Tibial artery (tissue), 4 donors: ENCODE results near the gene AFAP1L2.

Experiments used
- DNase-seq, 2 donors: peaks; one replicate each; pipeline ENCODE4 v3.0.0-alpha.2; 2019
- H3K27ac ChIP-seq, 2 donors: fragments of 200-600 bp; sonication (generic) in 1 of 2; 1 replicate in 1 of 2; 2 replicates in 1 of 2; pipeline ENCODE4 v1.5.1; 2018 to 2019; ENCODE audit warnings: mild to moderate bottlenecking in 1 of 2
- H3K27me3 ChIP-seq, 2 donors: fragments of 200-600 bp; sonication (generic) in 1 of 2; one replicate each; pipeline versions ENCODE4 v1.5.1 to v1.6.0; 2016 to 2019
- H3K36me3 ChIP-seq, 3 donors: fragments of 200-600 bp; sonication (generic) in 2 of 3; one replicate each; pipeline ENCODE4 v1.5.1; 2016 to 2019; ENCODE audit warnings: mild to moderate bottlenecking in 2 of 3
- H3K4me1 ChIP-seq, 4 donors: fragments of 200-600 bp; sonication (generic) in 2 of 4; 1 replicate in 3 of 4; 2 replicates in 1 of 4; pipeline ENCODE4 v1.5.1; 2016 to 2019
- H3K4me3 ChIP-seq, 2 donors: fragments of 200-600 bp; sonication (generic) in 1 of 2; 1 replicate in 1 of 2; 2 replicates in 1 of 2; pipeline ENCODE4 v1.5.1; 2018 to 2019; ENCODE audit warnings: mild to moderate bottlenecking in 2 of 2
- H3K9me3 ChIP-seq, 3 donors: fragments of 200-600 bp; sonication (generic) in 1 of 3; one replicate each; pipeline ENCODE4 v1.5.1; 2016 to 2019
- intact Hi-C: fragments of 100-400 bp; cut with DNase I; formaldehyde crosslinking; loops from one replicate; pipeline ENCODE4 v1.15.0; 2023; ENCODE audit warnings: low total_unique reads
- TF ChIP-seq, protein P1 (sequence below), 2 experiments: fragments of 200-600 bp in 1 of 2; fragments of 450-650 bp in 1 of 2; IDR thresholded peaks; one replicate each; pipeline ENCODE4 v1.5.1; 2017 to 2019; ENCODE audit warnings: antibody characterized with exemption in 2 of 2, mild to moderate bottlenecking in 1 of 2, moderate library complexity in 1 of 2

AFAP1L2 gene

GRCh38 chr10:114406455-114406854 is 2.2 kb upstream of the AFAP1L2 start:
- Histone ChIP-seq H3K36me3 (no peaks in the 10 kb centered on the region), H3K4me1 (peaks cover 0 to 34% (median 19%) of the 10 kb centered on the region in 4 donors), H3K4me3 (no peak overlapping the region), H3K9me3 (no peaks in the 10 kb centered on the region), H3K27me3 (peaks cover 0 to 14% of the 10 kb centered on the region in 2 donors), H3K27ac (no peak overlapping the region)
- no peak for DNase-seq
- intact Hi-C loops, result no loop called here
- TF ChIP-seq, protein P1, sequence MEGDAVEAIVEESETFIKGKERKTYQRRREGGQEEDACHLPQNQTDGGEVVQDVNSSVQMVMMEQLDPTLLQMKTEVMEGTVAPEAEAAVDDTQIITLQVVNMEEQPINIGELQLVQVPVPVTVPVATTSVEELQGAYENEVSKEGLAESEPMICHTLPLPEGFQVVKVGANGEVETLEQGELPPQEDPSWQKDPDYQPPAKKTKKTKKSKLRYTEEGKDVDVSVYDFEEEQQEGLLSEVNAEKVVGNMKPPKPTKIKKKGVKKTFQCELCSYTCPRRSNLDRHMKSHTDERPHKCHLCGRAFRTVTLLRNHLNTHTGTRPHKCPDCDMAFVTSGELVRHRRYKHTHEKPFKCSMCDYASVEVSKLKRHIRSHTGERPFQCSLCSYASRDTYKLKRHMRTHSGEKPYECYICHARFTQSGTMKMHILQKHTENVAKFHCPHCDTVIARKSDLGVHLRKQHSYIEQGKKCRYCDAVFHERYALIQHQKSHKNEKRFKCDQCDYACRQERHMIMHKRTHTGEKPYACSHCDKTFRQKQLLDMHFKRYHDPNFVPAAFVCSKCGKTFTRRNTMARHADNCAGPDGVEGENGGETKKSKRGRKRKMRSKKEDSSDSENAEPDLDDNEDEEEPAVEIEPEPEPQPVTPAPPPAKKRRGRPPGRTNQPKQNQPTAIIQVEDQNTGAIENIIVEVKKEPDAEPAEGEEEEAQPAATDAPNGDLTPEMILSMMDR (IDR thresholded peaks at IDR 0.05), result no peak

GRCh38 chr10:114405011-114405350 is 679 bp upstream of the AFAP1L2 start:
- H3K9me3 ChIP-seq, result no peaks in the 10 kb centered on the region

GRCh38 chr10:114403541-114404161 is 651 bp downstream of the AFAP1L2 start:
- Histone ChIP-seq H3K9me3 (no peaks in the 10 kb centered on the region), H3K36me3 (no peaks in the 10 kb centered on the region), H3K27ac (peak overlapping the region; percentile 66 to 70), H3K4me3 (peak overlapping the region; percentile 59 to 63), H3K27me3 (peaks cover 0 to 14% of the 10 kb centered on the region in 2 donors), H3K4me1 (peaks cover 0 to 51% (median 30%) of the 10 kb centered on the region in 4 donors)
- TF ChIP-seq, protein P1 (IDR thresholded peaks at IDR 0.05), result no peak
- intact Hi-C loops, result no loop called here
- DNase-seq, result no peak

More at GRCh38 chr10:114405011-114405350, 679 bp upstream of the AFAP1L2 start:
- peaks cover 0 to 39% (median 26%) of the 10 kb centered on the region in 4 donors for H3K4me1 ChIP-seq
- H3K4me3 ChIP-seq, result peak overlapping the region; percentile 59 to 63
- TF ChIP-seq, protein P1 (IDR thresholded peaks at IDR 0.05), result no peak
- H3K36me3 ChIP-seq, result no peaks in the 10 kb centered on the region
- H3K27ac ChIP-seq, result peak overlapping the region; percentile 66 to 70
- DNase-seq, result no peak
- intact Hi-C loops, result no loop called here
- H3K27me3 ChIP-seq, result peaks cover 0 to 14% of the 10 kb centered on the region in 2 donors

GRCh38 chr10:114402871-114403540 is 1.3 kb downstream of the AFAP1L2 start:
- Histone ChIP-seq H3K36me3 (no peaks in the 10 kb centered on the region), H3K4me3 (peak overlapping the region; percentile 59 to 63), H3K27me3 (peaks cover 0 to 14% of the 10 kb centered on the region in 2 donors), H3K4me1 (peaks cover 0 to 58% (median 33%) of the 10 kb centered on the region in 4 donors), H3K9me3 (no peaks in the 10 kb centered on the region), H3K27ac (peak overlapping the region; percentile 66 to 70)
- intact Hi-C loops, result no loop called here
- TF ChIP-seq, protein P1 (IDR thresholded peaks at IDR 0.05), result no peak
- no peak for DNase-seq

DNA sequence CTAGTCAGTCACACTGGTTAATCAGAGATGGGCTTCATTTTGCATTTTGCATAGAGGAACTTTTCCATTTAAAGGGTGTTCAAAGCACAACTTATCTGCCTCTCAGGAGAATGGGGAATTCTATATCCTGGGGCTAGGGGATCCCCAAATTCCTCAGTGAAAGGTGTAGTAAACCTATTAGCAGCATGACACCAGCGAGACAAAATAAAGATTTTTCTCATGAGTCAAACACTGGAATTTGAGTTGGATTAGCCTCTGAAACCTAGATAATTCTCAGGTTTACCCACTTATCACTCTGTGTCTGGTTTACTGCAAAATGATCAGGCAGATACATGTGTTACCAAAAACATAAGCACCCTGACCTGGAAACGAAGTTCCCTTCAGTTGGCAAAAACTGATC is 2.1 kb downstream of the AFAP1L2 start:
- Histone ChIP-seq H3K36me3 (no peaks in the 10 kb centered on the region), H3K27ac (no peak overlapping the region), H3K4me1 (peaks cover 0 to 65% (median 37%) of the 10 kb centered on the region in 4 donors), H3K4me3 (no peak overlapping the region), H3K9me3 (no peaks in the 10 kb centered on the region), H3K27me3 (peaks cover 0 to 14% of the 10 kb centered on the region in 2 donors)
- intact Hi-C loops, result no loop called here
- no peak for DNase-seq
- TF ChIP-seq, protein P1 (IDR thresholded peaks at IDR 0.05), result no peak
